ENCODE measurements around the gene CRTC2.
"Not testable (repeated sequence)": the region's sequence is repeated elsewhere in the genome, so short reads cannot be mapped to it uniquely, and the experiment has no call there.

The CRTC2 gene

DNA sequence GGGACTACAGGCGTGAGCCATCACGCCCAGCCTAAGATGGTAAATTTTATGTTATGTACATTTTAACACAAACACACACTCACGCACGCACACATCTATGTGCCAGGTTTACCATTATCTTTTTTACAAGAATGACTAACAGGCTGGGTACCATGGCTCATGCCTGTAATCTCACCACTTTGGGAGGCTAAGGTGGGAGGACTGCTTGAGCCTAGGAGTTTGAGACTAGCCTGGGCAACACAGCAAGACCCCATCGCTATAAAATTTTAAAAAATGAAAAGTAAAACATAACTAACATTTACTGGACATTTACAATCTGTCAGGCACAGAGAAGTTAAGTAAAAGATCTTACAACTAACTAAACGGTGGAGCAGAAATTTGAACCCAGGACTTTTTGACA, 50.3 kb downstream of the CRTC2 start:
- DNase-seq (ENCODE audit: extremely low read depth, insufficient read length): no peak
- H3K4me3 ChIP-seq (replicated peaks; ENCODE audit: low read depth, low read length): no peak overlapping the region
- TF ChIP-seq, protein P1, sequence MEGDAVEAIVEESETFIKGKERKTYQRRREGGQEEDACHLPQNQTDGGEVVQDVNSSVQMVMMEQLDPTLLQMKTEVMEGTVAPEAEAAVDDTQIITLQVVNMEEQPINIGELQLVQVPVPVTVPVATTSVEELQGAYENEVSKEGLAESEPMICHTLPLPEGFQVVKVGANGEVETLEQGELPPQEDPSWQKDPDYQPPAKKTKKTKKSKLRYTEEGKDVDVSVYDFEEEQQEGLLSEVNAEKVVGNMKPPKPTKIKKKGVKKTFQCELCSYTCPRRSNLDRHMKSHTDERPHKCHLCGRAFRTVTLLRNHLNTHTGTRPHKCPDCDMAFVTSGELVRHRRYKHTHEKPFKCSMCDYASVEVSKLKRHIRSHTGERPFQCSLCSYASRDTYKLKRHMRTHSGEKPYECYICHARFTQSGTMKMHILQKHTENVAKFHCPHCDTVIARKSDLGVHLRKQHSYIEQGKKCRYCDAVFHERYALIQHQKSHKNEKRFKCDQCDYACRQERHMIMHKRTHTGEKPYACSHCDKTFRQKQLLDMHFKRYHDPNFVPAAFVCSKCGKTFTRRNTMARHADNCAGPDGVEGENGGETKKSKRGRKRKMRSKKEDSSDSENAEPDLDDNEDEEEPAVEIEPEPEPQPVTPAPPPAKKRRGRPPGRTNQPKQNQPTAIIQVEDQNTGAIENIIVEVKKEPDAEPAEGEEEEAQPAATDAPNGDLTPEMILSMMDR (IDR thresholded peaks at IDR 0.05; ENCODE audit: insufficient read depth, low read length, poor library complexity, severe bottlenecking): no peak
- H3K27me3 ChIP-seq (replicated peaks; ENCODE audit: control insufficient read depth, insufficient read depth, low read length): no peaks in the 10 kb centered on the region
- no peaks in the 10 kb centered on the region; the same call in 1 of the 2 replicates for H3K36me3 ChIP-seq (ENCODE audit: control insufficient read depth, insufficient read depth, low read length)

DNA sequence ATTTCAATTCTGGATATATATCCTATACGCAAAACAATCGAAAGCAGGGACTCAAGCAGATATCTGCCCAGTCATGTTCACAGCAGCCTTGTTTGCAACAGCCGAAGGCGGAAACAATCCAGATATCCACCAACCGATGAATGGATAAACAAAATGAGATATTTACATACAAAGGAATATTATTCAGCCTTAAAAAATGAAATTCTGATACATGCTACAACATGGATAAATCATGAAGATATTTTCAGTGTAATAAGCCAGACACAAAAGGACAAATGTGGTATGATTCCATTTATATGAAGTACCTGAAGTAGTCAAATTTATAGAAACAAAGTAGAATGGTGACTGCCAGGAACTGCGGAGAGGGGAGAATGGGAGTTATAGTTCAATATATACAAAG, 51.3 kb downstream of the CRTC2 start:
- no peak overlapping the region for H3K4me3 ChIP-seq (replicated peaks; ENCODE audit: low read depth, low read length)
- H3K36me3 ChIP-seq (ENCODE audit: control insufficient read depth, insufficient read depth, low read length): no peaks in the 10 kb centered on the region; the same call in 1 of the 2 replicates
- no peak for DNase-seq (ENCODE audit: extremely low read depth, insufficient read length)
- no peaks in the 10 kb centered on the region for H3K27me3 ChIP-seq (replicated peaks; ENCODE audit: control insufficient read depth, insufficient read depth, low read length)
- TF ChIP-seq, protein P1 (IDR thresholded peaks at IDR 0.05; ENCODE audit: insufficient read depth, low read length, poor library complexity, severe bottlenecking): no peak

DNA sequence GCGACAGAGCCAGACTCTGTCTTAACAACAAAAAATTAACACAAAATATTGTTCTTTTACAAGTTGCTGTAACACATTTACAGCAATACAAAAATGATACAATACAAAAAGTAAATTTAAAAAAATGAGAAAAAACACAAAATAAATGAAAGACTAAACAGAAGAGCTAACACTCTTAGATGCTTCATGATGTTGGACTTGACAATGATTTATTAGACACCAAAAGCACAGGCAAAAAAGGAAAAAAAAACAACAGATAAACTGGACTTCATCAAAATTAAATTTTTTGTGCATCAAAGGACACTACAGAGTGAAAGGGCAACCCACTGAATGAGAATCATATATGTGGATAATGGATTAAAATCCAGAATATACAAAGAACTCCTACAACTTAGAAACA, 52.0 kb downstream of the CRTC2 start:
- DNase-seq (ENCODE audit: extremely low read depth, insufficient read length): no peak
- no peaks in the 10 kb centered on the region for H3K27me3 ChIP-seq (replicated peaks; ENCODE audit: control insufficient read depth, insufficient read depth, low read length)
- no peak overlapping the region for H3K4me3 ChIP-seq (replicated peaks; ENCODE audit: low read depth, low read length)
- H3K36me3 ChIP-seq (ENCODE audit: control insufficient read depth, insufficient read depth, low read length): no peaks in the 10 kb centered on the region; the same call in 1 of the 2 replicates
- TF ChIP-seq, protein P1 (IDR thresholded peaks at IDR 0.05; ENCODE audit: insufficient read depth, low read length, poor library complexity, severe bottlenecking): no peak

DNA sequence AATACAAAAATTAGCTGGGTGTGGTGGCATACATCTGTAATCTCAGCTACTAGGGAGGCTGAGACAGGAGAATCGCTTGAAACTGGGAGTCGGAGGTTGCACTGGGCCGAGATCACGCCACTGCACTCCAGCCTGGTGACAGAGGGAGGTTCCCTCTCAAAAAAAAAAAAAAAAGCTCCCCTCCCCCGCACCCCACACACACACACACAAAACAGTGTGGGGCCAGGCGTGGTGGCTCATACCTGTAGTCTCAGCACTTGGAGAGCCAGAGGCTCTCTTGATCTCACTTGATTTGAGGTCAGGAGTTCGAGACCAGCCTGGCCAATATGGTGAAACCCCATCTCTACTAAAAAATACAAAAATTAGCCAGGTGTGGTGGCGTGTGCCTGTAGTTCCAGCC, 52.5 kb downstream of the CRTC2 start:
- H3K36me3 ChIP-seq (ENCODE audit: control insufficient read depth, insufficient read depth, low read length); H3K27me3 ChIP-seq (replicated peaks; ENCODE audit: control insufficient read depth, insufficient read depth, low read length); DNase-seq (ENCODE audit: extremely low read depth, insufficient read length); H3K4me3 ChIP-seq (replicated peaks; ENCODE audit: low read depth, low read length): not testable (repeated sequence)

DNA sequence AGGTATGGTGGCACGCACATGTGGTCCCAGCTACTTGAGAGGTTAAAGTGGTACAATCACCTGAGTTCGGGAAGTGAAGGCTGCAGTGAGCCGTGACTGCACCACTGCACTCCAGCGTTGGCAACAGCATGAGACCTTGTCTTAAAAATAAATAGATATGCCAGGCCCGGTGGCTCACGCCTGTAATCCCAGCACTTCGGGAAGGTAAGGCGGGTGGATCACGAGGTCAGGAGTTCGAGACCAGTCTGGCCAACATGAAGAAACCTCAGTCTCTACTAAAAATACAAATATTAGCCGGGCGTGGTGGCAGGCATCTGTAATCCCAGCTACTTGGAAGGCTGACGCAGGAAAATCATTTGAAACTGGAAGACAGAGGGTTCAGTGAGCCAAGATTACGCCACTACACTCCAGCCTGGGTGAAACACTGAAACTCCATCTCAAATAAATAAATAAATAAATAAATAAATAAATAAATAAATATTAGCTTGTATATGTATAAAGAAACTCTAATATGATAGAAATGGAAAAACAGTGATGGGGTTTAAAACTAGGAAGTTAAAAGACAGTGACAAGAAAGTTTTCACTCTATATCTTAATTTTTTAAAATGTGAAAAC, 54.5 kb downstream of the CRTC2 start:
- TF ChIP-seq, protein P1 (IDR thresholded peaks at IDR 0.05; ENCODE audit: insufficient read depth, low read length, poor library complexity, severe bottlenecking): no peak
- DNase-seq (ENCODE audit: extremely low read depth, insufficient read length): no peak
- H3K4me3 ChIP-seq (replicated peaks; ENCODE audit: low read depth, low read length): no peak overlapping the region

DNA sequence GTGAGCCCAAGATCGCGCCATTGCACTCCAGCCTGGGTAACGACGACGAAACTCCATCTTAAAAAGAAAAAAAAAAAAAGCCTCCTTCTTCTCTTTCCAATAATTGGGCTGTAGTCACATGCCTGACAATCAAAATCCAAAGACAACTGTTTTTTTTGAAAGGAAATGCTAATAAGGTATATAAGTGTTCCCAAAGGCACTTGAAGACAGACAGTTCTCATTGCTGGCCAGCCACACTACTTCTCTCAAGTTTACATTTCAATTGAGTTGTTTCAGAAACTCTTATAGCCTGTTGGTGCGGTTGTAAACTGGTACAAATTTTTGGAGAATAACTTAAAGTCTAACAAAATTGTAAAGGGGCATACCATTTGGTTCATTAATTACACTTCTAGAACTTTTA, 58.9 kb downstream of the CRTC2 start:
- H3K4me3 ChIP-seq (replicated peaks; ENCODE audit: low read depth, low read length): no peak overlapping the region
- H3K27me3 ChIP-seq (replicated peaks; ENCODE audit: control insufficient read depth, insufficient read depth, low read length): no peaks in the 10 kb centered on the region
- no peaks in the 10 kb centered on the region; the same call in 1 of the 2 replicates for H3K36me3 ChIP-seq (ENCODE audit: control insufficient read depth, insufficient read depth, low read length)
- no peak for DNase-seq (ENCODE audit: extremely low read depth, insufficient read length)
- TF ChIP-seq, protein P1 (IDR thresholded peaks at IDR 0.05; ENCODE audit: insufficient read depth, low read length, poor library complexity, severe bottlenecking): no peak

More for the DNA sequence above, 54.5 kb downstream of the CRTC2 start:
- Histone ChIP-seq H3K36me3 (ENCODE audit: control insufficient read depth, insufficient read depth, low read length) (no peaks in the 10 kb centered on the region; the same call in 1 of the 2 replicates), H3K27me3 (replicated peaks; ENCODE audit: control insufficient read depth, insufficient read depth, low read length) (no peaks in the 10 kb centered on the region)
